ENCODE results near the gene PLD4.

PLD4 gene

GRCh38 chr14:104929268-104930230 is 4.9 kb downstream of the PLD4 start:
- no peak for DNase-seq

- no peak for DNase-seq
Observed at GRCh38 chr14:104930526-104931303, 6.0 kb downstream of the PLD4 start.

- DNase-seq: no peak
Observed at GRCh38 chr14:104931304-104931770, 6.7 kb downstream of the PLD4 start.

- no peak for DNase-seq
Observed at GRCh38 chr14:104931771-104932675, 7.3 kb downstream of the PLD4 start.

GRCh38 chr14:104932676-104933631 is 8.3 kb downstream of the PLD4 start:
- DNase-seq: peak; percentile 71

- no peak for DNase-seq
Observed at GRCh38 chr14:104933746-104934733, 9.4 kb downstream of the PLD4 start.

DNA sequence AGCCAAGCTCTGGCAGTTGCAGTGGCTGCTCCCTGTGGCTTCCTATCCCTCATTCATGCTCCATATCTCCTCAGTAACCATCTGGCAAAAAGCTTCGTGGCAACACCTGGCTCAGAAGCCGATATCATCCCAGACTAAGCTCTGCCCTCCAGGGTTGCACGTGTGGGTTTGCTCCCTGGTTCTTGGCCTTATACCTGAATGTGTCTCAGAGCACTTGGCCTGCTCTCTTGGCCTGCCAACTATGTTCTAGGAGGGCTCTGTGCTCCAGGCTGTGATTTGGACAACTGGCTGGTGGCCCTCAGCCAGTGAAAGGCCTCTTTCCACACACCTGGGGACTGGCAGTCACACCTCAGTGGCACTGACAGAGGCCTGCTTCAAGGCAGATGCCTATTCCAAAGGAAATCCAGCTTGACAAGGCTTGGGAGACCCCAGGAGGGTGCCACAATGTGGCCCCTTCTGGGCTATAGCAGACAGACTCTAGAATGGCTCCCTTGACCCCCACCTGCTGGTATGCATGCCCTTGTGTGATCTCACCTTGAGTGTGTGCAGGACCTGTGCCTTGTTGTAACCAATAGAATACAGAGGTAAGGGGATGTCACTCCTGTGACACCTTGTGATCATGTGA is 10.5 kb downstream of the PLD4 start:
- no peak for DNase-seq

- no peak for DNase-seq
Observed at GRCh38 chr14:104935955-104936354, 11.3 kb downstream of the PLD4 start.

DNA sequence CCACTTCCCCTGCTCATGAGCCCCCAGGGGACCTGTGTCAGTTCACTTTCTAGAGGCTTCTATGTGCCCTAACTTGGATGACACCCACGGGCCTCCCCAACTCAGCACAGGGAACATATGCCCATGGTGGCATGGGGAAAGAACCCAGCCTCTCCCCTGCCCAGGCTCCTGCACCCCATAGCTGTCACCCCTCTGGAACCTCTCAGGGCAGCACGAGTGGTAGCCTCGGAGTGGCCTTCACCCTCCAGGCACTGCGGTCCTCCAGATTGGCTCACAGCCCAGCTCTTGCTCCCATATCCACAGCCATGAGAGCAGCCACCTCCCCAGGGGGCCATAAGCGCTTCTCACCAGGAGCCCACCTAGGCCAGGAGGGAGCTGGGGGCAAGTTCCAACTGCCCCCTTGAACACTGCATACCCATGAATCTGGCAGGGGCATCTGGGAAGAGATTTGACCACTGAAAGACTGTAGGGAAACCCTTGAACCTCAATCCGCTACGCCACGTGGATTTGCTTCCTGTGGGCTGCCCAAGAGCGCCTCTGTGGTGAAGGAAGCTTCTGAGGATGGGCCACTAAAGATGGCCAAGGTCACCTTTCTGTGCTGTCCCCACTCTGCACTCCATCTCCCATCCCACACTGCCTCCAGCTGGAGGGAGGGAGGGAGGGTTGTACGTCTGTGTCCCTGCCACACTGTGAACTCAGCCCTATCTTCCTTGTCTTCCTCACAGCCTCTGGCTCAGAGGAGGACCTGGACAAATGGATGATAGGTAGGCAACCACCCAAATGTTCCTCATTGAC is 11.9 kb downstream of the PLD4 start:
- no peak for DNase-seq

GRCh38 chr14:104937161-104937560 is 12.5 kb downstream of the PLD4 start:
- no peak for DNase-seq

- no peak for DNase-seq
Observed at GRCh38 chr14:104937694-104938365, 13.2 kb downstream of the PLD4 start.

GRCh38 chr14:104938436-104938835 is 13.8 kb downstream of the PLD4 start:
- no peak for DNase-seq

DNA sequence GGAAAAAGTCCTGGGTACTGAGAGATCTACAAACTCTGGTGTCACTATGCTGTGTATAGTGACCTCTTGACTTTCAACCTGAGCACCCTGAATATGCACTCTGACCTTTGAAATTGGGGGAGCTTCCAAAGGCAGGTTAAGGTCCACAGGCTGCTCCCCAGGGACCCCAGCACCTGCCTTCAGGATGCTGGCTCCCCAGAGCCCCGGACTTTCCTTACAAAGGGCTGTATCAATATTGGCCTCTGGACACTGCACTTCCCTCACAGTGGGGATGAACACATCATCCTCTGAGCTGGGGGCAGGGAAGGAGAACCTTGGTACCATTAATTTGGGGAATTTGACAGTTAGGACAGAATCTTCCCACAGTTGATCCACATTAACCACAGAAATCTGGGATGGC is 14.3 kb downstream of the PLD4 start:
- no peak for DNase-seq

- DNase-seq: no peak
Observed at GRCh38 chr14:104939666-104940410, 15.2 kb downstream of the PLD4 start.

DNA sequence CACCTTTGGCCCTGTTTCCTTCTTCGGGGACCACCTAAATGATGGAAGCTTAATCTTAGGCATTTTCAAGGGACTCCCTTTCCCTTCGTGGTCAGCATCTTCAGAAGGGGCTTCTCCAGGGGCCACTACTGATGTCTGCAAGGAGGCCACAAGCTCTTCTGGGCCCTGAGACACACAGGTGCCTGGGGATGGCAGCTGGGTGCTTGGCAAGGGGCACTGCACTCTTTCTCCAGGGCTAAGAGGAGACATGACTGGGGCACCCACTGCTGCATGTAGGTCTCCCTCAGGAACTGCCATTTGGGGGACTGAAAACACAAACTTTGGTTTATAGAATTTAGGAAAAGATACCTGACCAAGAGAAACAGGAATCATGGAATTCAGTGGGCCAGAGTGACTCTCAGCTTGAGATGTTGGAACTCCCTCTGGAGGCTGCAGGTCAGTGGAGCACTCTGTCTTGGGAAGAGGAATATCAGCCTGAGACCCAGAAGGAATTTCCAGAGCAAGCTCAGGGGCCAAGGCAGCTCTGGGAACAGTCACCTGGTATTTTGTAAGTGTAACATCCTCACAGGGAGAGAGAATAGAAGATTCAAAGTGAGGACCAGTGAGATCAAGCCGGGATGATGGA is 16.0 kb downstream of the PLD4 start:
- DNase-seq: no peak

- DNase-seq: no peak
Observed at GRCh38 chr14:104941508-104942365, 17.1 kb downstream of the PLD4 start.

All from inflammatory macrophage treated with lipopolysaccharide for 4 hours (primary cell).